Erythroblast (primary cell): ENCODE measurements around the gene GPC5.

Source experiments
- GATA1 ChIP-seq: IDR thresholded peaks from 2 replicates; pipeline ENCODE4 v1.6.1; 2011; ENCODE audit warnings: low read depth, mild to moderate bottlenecking, control low read depth, low read length, moderate library complexity
- POLR2A ChIP-seq: IDR thresholded peaks from 2 replicates; pipeline ENCODE4 v1.6.1; 2011; ENCODE audit warnings: mild to moderate bottlenecking, low read length

- TF ChIP-seq POLR2A (no peak), GATA1 (no peak)
Measured at GRCh38 chr13:91668866-91669495, 270.6 kb downstream of the GPC5 start.
